Measurements from ENCODE around the gene JAM3.

Gene JAM3

GRCh38 chr11:134063991-134064747, 4.7 kb upstream of the JAM3 start:
- no peak overlapping the region for H3K4me3 Mint-ChIP-seq
- H3K27me3 Mint-ChIP-seq (ENCODE audit: low read depth, poor library complexity): peaks cover 65% of the 10 kb centered on the region
- DNase-seq: no peak
- no peak for TF ChIP-seq CTCF (IDR thresholded peaks at IDR 0.05)
- H3K4me1 Mint-ChIP-seq: peaks cover 13% of the 10 kb centered on the region
- H3K36me3 Mint-ChIP-seq (ENCODE audit: low read depth): no peaks in the 10 kb centered on the region
- H3K27ac Mint-ChIP-seq: no peak overlapping the region
- H3K9me3 Mint-ChIP-seq: no peaks in the 10 kb centered on the region

- Mint-ChIP-seq H3K4me3 (no peak overlapping the region), H3K9me3 (no peaks in the 10 kb centered on the region), H3K36me3 (ENCODE audit: low read depth) (no peaks in the 10 kb centered on the region), H3K4me1 (peaks cover 22% of the 10 kb centered on the region), H3K27ac (no peak overlapping the region), H3K27me3 (ENCODE audit: low read depth, poor library complexity) (peaks cover 53% of the 10 kb centered on the region)
- DNase-seq: no peak
- no peak for TF ChIP-seq CTCF (IDR thresholded peaks at IDR 0.05)
Observed at GRCh38 chr11:134065381-134065780, 3.5 kb upstream of the JAM3 start.

GRCh38 chr11:134066943-134067885, 1.7 kb upstream of the JAM3 start:
- Mint-ChIP-seq H3K27ac (no peak overlapping the region), H3K4me1 (peaks cover 39% of the 10 kb centered on the region)
- no peak for TF ChIP-seq CTCF (IDR thresholded peaks at IDR 0.05)

GRCh38 chr11:134069426-134070341, 812 bp downstream of the JAM3 start:
- H3K4me3 Mint-ChIP-seq: peak overlapping the region; percentile 86
- peak overlapping the region; percentile 73 for H3K27ac Mint-ChIP-seq
- H3K27me3 Mint-ChIP-seq (ENCODE audit: low read depth, poor library complexity): peaks cover 24% of the 10 kb centered on the region
- no peaks in the 10 kb centered on the region for H3K36me3 Mint-ChIP-seq (ENCODE audit: low read depth)
- H3K4me1 Mint-ChIP-seq: peaks cover 59% of the 10 kb centered on the region
- peak; percentile 60 for DNase-seq
- no peak for TF ChIP-seq CTCF (IDR thresholded peaks at IDR 0.05)
- H3K9me3 Mint-ChIP-seq: no peaks in the 10 kb centered on the region

More at GRCh38 chr11:134066943-134067885, 1.7 kb upstream of the JAM3 start:
- Mint-ChIP-seq H3K36me3 (ENCODE audit: low read depth) (no peaks in the 10 kb centered on the region), H3K9me3 (no peaks in the 10 kb centered on the region), H3K4me3 (no peak overlapping the region), H3K27me3 (ENCODE audit: low read depth, poor library complexity) (peaks cover 41% of the 10 kb centered on the region)
- no peak for DNase-seq

- Mint-ChIP-seq H3K27me3 (ENCODE audit: low read depth, poor library complexity) (peaks cover 20% of the 10 kb centered on the region), H3K4me3 (peak overlapping the region; percentile 86), H3K9me3 (no peaks in the 10 kb centered on the region), H3K4me1 (peaks cover 64% of the 10 kb centered on the region), H3K27ac (no peak overlapping the region), H3K36me3 (ENCODE audit: low read depth) (peaks cover 5% of the 10 kb centered on the region)
- no peak for DNase-seq
- TF ChIP-seq CTCF (IDR thresholded peaks at IDR 0.05): no peak
Observed at GRCh38 chr11:134070342-134070845, 1.5 kb downstream of the JAM3 start.

Measured in nephron progenitor cell (in vitro differentiated cells).